GM19025 (cell line): ENCODE results near the gene OOSP4B.
"Not testable (repeated sequence)": the region's sequence is repeated elsewhere in the genome, so short reads cannot be mapped to it uniquely, and the experiment has no call there.

Experiments
- ATAC-seq: cut with Tn5 transposase; IDR thresholded peaks from one replicate; pipeline ENCODE4 v1.9.1; 2021; ENCODE audit warnings: mild to moderate bottlenecking, low read depth, moderate library complexity; ENCODE audit not compliant: unreplicated experiment

Gene OOSP4B

DNA sequence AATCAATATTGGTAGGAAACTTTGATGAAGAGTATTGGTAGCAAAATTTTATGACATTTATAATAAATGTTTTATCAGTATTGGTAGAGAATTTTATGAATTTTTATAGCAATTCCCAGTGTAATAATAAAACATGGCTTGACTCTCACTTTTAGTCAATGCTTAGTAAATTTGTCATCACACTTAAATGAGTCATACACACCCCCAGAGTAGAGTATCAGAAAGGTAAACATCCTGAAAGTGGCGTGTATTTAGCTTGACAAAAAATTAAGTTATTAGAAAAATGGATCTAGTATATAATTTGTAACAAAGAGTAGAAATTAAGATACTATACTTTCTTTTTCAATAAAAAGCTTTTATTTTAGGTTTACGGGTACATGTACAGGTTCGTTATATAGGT is 42.1 kb downstream of the OOSP4B start:
- no peak for ATAC-seq

DNA sequence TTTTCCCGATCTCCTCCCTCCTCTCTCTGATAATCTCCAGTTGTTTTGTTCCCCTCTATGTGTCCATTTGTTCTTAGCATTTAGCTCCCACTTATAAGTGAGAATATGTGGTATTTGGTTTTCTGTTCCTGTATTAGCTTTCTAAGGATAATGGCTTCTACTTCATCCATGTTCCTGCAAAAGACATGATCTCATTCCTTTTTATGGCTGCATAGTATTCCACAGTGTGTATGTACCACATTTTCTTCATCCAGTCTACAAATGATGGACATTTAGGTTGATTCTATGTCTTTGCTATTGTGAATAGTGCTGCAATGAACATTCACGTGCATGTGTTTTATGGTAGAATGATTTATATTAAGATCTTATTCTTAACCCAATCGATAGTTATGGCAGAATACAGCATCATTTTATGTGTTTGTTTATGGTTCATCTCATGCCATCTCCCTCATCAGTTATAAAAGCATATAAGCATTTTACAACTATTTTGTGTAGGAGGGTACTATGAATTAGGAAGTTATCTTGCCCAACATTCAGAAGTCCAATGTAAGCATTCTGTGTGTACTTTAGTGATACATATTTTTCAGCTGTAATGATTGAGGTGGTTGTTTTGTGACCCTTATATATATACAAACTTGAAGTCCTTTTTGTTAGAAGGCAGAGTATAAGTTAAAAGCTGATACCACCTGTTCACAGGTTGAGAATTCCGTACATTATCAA is 42.7 kb downstream of the OOSP4B start:
- ATAC-seq: no peak

DNA sequence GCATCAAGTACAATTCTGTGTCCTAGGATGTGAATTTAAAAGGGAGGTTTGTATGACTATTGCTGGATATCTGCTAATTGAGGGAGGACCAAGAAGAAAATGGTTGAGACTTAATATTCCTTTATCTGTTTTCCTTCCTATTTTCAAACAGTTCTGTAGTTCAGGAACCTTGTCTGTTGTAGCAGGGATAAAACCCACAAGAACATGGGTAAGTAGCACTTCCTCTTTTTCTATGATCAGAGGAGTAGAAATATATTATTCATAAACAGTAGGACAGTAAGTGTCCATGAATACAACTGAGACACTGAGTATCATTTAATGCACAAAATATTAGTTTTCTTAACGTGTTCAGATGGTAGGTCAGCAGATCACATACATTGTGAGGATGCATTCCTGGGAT is 47.1 kb downstream of the OOSP4B start:
- no peak for ATAC-seq

DNA sequence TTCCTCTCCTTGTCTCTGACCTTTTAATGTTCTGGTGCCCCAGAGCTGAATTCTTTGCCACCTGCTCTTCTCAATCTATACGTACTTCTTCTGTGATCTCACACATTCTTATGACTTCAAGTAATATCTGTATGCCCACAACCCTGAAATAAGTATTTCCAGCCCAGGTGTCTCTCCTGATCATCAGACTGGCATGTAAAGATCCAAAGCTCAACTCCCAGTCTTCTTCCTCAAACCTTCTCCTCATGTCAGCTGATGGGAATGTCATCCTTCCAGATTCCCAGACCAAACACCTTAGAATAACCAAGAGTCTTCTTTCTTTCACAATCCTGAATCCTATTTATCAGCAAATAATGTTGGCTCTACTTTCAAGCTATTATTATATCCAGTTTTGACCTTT is 48.8 kb downstream of the OOSP4B start:
- no peak for ATAC-seq

DNA sequence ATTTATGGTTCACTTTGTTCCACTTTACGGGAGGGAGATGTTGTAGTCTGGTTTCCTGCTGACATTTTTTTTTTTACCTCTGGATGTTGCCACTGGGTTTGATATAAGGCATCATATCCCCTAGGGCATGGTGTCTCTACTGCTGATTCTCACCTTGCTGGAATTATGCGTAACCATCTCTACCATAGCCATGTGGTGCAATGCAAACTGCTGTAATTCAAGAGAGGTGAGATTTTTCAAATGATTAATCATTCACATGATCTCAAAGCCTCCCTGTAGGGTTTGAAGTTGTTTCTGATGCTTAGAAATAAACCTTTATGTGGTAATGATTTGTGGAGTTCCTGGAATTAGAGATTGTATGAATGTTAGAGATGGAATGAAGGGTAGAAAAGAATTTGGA is 52.5 kb downstream of the OOSP4B start:
- no peak for ATAC-seq

DNA sequence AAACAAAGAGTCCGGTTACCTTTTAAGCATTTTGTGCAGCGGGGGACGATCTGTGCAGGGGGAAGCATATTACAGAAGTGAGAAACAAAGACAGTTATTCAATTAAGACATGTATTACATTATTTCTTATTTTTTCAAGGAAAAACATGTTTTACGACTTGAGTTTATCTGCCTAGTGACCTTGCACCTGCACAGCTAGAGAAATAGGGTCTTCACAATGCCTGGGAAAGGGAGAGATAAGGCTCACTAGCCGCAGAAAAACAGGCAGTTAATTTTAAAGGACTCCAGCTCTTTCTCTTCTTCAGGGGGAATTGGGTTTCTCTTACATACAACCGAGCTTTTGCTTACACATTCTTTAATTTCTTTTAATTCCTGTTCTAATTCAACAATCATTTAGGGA is 54.7 kb downstream of the OOSP4B start:
- ATAC-seq: not testable (repeated sequence)

DNA sequence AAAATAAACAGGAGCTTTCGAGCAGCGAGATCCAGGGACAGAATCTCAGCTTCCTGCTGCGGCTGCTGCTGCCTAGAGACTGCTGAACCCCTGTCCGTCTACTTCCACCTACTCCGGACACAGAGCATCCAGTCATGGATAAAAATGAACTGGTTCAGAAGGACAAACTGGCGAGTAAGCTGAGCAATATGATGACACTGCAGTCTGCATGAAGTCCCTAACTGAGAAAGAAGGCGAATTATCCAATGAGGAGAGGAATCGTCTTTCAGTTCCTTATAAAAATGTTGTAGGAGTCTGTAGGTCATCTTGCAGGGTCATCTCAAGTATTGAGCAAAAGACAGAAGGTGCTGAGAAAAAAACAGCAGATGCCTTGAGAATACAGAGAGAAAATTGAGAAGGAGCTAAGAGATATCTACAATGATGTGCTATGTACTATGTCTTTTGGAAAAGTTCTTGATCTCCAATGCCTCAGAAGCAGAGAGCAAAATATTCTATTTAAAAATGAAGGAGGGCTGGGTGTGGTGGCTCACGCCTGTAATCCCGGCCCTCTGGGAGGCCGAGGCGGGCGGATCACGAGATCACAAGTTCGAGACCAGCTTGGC is 60.3 kb downstream of the OOSP4B start:
- no peak for ATAC-seq

DNA sequence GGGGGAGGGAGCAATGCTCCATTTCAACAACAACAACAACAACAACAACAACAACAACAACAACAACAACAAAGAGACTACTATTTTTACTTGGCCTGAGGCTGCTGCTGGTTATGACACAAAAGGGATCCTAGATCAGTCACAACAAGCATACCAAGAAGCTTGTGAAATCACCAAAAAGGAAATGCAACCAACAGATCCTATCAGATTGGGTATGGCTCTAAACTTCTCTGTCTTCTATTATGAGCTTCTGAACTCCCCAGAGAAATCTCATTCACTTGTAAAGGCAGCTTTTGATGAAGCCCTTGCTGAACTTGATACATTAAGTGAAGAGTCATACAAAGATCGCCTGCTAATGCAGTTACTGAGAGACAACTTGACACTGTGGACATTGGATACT is 61.0 kb downstream of the OOSP4B start:
- no peak for ATAC-seq

DNA sequence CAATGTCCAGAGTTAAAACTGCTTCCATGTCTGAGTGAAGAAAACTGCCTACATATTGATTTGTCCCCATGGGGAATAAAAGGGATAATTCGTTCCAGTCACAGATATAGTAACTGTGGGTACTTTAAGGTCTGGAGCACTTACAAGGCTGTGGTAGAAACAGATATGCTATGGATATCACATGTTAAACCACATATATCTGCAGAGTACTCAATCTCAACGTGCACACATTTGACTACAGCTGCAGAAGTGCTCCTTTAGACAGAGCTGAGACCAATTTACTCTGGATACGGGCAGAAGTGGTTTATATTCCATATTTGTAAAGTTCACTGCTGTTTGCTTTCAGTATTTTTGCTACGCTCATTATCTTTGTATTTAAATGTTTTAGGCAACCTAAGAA is 61.8 kb downstream of the OOSP4B start:
- no peak for ATAC-seq

DNA sequence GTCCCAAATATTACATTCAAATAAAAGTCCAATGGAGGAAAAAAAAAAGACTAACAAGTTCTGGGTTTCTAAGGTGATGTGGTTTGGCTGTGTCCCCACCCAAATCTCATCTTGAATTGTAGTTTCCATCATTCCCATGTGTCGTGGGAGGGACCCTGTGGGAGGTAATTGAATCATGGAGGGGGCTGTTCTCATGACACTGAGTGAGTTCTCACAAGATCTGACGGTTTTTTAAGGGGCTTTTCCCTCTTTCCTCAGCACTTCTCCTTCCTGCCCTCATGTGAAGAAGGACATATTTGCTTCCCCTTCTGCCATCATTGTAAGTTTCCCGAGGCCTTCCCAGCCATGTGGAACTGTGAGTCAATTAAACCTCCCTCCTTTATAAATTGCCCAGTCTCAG is 63.6 kb downstream of the OOSP4B start:
- ATAC-seq: no peak
